Activated T-helper 9 cell treated with anti-CD3 and anti-CD28 coated beads, Interleukin-2, amount 50 U/mL, for 16 hours (primary cell): Measurements from ENCODE around the gene IRF7.

Experiments
- DNase-seq: peaks from one replicate; pipeline ENCODE4 v3.0.0-alpha.2; 2020; ENCODE audit warnings: low read depth

IRF7 gene

DNA sequence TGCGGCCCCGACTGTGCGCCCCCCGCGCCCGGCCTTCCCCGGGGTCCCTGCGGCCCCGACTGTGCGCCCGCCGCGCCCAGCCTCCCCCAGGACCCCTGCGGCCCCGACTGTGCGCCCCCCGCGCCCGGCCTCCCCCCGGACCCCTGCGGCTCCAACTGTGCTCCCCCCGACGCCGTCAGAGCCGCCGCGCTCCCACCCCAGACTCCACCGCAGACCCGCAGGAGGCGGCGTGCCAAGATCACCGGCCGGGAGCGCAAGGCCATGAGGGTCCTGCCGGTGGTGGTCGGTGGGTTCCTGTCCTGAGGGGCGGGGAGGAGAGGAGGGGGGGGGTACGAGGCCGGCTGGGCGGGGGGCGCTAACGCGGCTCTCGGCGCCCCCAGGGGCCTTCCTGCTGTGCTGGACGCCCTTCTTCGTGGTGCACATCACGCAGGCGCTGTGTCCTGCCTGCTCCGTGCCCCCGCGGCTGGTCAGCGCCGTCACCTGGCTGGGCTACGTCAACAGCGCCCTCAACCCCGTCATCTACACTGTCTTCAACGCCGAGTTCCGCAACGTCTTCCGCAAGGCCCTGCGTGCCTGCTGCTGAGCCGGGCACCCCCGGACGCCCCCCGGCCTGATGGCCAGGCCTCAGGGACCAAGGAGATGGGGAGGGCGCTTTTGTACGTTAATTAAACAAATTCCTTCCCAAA is 24.4 kb upstream of the IRF7 start:
- DNase-seq: no peak

DNA sequence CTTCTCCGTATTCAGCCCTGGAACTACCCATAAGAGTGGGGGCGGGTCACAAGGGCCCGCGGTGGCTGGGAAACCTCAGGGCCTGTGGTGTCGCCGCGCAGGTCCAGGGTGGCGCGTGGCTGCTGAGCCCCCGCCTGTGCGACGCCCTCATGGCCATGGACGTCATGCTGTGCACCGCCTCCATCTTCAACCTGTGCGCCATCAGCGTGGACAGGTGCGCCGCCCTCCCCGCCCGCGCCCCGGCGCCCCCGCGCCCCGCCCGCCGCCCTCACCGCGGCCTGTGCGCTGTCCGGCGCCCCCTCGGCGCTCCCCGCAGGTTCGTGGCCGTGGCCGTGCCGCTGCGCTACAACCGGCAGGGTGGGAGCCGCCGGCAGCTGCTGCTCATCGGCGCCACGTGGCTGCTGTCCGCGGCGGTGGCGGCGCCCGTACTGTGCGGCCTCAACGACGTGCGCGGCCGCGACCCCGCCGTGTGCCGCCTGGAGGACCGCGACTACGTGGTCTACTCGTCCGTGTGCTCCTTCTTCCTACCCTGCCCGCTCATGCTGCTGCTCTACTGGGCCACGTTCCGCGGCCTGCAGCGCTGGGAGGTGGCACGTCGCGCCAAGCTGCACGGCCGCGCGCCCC is 23.7 kb upstream of the IRF7 start:
- DNase-seq: no peak

DNA sequence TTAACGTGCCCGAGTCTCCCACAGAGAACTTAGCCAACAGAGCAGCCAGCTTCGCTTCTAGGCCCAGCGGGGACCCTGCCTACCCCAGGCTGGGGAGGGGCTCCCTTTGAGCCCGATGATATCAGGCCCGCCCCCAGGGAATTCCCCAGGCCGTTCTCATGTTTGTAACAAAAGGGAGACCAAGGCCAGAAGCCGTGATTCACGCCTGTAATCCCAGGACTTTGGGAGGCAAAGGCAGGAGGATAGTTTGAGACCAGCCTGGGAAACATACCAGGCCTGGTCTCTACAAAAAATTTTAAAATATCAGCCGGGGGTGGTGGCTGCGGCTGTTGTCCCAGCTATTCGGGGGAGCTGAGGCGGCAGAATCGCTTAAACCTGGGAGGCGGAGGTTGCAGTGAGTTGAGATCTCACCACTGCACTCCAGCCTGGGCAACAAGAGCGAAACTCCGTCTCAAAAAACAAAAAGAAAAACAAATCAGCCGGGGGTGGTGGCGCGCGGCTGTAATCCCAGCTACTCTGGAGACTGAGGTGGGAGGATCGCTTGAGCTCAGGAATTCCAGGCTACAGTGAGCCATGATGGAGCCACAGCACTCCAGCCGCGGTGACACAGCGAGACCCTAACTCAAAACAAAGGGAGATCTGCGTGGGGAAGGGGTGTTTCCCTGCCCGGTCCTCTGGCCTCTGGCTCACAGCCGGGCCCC is 23.0 kb upstream of the IRF7 start:
- no peak for DNase-seq

DNA sequence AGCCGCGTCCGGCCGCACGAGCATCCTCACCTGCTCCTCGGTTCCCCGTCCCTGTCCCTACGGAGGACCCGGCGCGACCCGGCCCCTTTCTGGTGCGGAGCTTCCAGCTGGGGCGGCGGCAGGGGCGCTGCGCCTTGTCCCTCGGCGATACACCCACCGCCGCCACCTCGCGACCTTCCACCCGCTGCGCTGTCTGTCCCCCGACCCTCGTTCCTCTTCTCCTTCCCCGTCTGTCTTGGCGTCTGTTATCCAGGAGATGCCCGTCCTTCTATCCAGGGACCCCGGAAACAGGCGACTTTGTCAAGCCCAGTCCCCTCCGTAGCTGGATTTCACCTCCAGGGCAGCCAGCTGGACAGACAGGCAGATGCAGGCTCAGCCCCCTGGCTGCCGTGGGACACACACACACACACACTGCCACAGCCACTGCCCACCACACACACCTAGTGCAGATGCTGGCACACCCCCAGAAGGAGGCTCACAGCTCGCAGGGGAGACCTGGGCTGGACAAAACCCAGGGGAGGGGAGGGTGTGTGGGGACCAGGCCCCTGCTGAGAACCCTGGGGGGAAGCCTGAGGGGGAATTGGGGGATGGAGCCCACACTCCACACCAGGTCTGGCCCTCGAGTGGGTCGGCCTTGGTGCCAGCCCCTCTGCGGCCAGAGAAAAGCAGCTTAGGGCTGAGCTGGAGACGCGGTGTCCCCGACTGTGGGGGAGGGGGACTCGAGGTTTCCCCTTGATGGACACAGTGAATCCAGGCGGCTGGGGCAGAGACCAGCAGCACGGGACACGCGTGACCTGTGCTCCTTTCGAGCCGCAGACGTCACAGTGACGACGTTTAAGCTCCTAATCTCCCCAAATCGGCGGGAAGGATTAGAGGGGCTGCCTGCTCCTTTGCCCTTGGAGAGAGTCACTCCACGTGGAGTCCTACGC is 22.1 kb upstream of the IRF7 start:
- DNase-seq: no peak

DNA sequence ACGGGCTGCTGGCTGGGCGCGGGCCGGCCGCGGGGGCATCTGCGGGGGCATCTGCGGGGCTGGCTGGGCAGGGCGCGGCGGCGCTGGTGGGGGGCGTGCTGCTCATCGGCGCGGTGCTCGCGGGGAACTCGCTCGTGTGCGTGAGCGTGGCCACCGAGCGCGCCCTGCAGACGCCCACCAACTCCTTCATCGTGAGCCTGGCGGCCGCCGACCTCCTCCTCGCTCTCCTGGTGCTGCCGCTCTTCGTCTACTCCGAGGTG is 21.5 kb upstream of the IRF7 start:
- DNase-seq: no peak

DNA sequence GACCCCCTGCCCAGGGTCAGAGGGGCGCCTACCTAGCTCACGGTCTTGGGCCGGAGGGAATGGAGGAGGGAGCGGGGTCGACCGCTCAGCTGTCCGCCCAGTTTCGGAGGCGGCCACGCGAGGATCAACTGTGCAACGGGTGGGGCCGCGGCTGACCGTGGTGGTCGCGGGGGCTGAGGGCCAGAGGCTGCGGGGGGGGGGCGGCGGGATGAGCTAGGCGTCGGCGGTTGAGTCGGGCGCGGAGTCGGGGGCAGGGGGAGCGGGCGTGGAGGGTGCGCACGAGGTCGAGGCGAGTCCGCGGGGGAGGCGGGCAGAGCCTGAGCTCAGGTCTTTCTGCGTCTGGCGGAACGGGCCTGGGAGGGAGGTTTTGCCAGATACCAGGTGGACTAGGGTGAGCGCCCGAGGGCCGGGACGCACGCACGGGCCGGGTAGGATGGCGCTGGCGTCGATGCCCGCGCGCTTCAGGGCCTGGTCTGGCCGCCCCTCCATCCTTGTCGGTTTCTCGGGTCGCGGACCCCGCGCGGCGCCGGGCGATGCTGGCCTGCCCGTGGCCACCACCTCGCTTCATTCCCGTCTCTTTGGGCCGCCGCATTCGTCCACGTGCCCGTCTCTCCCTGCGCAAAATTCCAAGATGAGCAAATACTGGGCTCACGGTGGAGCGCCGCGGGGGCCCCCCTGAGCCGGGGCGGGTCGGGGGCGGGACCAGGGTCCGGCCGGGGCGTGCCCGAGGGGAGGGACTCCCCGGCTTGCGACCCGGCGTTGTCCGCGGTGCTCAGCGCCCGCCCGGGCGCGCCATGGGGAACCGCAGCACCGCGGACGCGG is 21.0 kb upstream of the IRF7 start, which contains the start of gene DRD4:
Gene DRD4, plus strand, starts transcription at position 759 of the 822 bp plus-strand sequence. Its CDS starts 36 bp downstream, at position 795.
- DNase-seq: no peak

DNA sequence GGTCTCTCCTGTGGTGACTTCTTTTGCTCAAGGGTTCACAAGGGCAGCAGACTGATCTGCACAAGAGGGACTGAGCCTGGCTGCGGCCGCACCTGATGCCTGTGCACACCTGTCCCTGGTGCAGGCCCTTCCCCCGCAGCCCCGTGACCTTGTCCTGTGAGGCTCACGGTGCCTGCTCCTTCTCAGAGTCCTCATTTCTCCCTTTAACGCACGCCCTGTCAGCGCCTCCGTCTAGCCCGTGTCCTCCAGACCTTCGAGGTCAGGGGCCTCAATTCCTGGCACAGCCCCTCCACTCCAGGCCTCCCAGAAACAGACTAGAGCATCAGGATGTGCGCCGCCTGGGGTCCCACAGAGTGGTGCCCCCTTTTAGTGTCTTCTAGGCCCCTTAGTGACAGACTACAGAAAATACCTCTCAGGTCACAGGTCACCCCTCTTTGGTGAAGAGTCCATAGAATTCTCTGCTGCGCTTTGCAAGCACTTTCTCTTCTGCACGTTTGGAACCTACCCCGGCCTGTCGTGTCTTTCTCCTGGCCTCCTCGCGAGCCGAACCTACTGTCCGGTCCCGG is 20.3 kb upstream of the IRF7 start:
- no peak for DNase-seq

DNA sequence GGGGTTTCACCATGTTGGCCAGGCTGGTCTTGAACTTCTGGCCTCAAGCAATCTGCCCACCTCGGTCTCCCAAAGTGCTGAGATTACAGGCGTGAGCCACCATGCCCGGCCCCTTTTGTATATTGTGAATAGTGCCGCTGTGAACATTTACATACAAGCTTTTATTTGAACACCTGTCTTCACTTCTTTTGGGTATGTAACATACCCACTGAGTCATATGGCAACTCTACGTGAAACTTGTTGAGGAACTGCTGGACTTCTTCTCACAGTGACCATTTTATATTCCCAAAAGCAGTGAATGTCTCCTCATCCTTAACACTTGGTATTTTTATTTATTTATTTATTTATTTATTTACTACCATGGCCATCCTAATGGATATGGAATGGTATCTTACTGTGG is 15.1 kb upstream of the IRF7 start:
- no peak for DNase-seq

DNA sequence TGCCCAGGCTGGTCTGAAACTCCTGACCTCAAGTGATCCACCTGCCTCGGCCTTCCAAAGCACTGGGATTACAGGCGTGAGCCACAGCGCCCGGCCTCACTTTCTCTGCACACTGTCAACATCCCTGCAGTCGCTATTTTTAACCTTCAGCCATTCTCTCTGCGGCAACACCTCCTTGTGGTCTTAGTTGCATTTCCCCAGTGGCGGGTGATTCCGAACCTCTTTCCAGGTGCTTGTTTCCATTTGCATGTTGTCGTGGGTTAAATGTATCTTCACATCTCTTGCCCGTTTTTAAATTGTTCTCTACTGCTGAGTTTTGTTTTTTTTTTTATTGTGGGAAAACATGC is 13.5 kb upstream of the IRF7 start:
- DNase-seq: no peak

DNA sequence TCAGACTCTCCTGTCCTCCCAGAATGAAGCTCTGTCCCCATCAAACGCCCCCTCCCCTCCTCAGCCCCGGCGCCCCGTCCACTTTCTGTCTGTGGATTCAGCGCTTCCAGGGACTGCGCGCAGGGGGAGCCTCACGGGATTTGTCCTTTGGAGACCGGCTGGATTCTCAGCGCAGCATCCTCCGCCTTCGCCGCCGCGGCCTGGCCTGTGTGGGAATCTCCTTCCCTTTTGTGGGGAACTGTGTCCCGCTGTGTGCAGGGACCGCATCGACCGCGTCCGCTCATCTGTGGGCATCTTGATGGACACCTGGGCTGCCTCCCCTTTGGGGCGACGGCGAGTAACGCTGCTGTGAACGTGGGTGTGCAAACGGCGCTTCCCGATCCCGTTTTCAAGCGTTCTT is 12.3 kb upstream of the IRF7 start:
- DNase-seq: no peak

DNA sequence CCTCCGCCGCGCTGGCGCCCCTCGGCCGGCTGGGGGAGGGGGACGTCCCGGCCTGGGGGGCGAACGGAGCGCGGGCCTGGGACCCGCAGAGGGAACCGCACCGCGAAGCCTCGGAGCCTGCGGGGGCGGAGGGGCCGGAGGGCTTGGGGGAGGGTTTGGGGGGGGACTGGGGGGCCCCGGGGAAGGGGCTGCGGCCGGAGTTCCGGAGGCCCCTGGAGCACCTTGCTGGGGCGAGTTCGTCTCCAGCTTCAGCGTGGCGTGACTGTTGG is 11.5 kb upstream of the IRF7 start:
- DNase-seq: no peak

DNA sequence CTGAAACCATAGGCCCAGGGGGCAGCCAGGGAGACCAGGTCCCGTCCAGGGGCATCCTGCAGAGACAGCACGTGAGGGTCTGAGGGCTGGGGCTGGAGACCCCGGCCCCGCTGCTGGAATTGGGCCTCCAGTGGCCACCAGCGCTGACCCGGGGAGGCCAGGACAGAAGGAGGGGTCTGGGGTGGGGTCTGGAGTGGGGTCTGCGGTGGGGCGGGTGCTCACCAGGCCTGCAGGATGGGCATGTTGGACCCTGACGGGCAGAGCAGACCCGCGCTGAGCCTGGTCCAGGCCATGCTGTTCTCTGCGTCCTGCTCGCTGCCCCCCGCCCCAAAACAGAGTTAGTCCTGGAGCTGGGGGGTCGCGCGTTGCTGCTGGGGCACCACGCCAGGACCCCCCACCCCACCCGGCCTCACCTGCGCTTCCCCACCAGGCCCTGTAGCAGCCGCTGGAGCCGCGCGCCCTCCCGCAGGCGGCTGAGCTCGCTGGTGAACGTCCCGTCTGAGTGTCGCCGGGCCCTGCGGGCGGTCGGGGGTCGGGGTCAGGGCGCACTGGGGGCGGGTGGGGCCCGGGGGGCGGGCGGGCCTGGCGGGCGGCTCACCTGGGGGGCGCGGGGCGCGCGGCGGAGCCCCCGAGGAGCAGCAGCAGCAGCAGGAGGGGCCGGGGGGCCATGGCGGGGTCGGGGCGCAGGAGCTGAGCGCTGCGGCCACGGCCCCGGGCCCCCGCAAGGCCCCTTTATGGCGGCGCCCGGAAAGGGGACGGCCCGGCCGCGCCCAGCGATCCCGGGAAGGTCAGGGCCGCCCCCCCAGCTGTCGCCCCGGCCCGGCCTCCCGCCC is 10.9 kb upstream of the IRF7 start, which contains the start of gene SCT:
Gene SCT, minus strand, starts transcription at position 707 of the 833 bp plus-strand sequence. Its CDS starts 38 bp downstream, at position 669.
- no peak for DNase-seq

DNA sequence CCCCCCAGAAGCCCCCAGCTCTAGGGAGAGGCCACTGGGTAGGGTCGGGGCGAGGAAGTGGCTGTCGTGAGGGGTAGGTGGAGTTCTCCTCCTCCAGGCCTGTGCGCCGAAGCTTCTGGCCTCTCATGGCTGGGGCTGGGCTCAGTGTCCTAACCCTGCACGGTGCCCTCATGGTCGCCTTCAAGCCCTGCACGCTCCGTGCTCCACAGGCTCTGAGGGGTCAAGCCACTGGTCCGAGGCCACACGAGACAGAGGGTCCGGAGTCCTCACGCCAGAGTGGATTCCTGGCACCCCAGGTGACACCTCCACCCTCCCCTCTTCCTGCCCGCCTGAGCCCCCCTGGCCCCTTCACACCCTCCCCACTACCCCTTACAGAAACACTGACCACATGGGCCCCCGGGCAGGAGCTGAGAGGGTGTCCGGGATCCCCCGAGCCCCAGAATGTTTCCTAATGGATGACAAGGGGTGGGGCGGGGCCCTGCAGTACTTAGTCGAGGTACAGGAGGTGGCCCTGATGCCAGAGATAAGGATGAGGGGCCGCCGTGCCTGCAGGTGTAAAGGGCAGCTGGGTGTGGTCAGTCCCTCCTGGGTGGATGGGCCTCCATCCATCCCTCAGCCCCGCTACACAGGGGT is 10.0 kb upstream of the IRF7 start:
- DNase-seq: no peak

DNA sequence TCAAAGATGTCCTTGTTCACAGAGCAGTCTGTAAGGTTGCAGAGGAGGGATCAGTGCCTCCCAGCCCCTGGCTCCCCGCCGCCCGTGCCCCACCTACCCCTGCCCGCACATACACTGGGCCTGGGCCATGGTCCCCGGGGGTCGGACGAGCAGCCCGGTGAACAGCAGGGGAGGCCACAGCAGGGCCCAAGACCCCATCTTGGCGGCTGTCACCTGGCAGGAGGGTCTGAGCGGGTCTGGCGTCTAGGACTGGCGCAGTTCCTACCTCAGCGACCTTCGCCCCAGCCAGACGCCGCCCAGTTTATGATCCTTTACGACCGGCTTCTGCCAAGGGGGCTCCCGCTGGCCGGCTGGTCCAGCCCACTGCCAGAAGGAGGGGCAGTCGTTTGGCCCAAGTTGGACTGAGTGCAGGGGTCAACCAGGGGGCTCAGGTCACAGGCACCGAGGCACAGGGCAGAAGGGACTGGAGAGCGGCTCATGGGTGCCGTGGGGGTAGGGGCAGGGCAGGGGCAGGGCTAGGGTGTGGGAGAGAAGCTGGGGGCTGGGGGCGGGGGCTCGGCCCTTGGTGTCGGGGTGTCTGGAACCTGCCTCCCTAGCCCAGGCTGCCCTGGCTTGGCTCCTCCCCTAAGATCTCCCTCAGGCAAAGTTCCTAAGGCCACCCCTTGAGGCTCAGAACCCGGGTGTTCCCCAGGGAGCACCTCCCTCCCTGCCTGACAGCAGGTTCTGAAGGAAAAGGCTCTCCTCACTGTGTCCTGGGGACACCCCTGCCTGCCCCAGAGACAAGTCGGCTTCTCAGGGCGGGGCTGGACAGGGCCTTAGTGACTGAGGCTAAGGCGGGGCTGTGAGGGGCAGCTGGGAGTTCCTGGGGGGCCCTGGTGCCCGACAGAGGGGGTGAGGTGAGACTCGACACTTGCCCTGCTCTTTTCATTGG is 9.2 kb upstream of the IRF7 start, which contains the start of gene CDHR5:
Gene CDHR5, minus strand, starts transcription at position 251 of the 931 bp plus-strand sequence. Its CDS starts 53 bp downstream, at position 198.
- no peak for DNase-seq

DNA sequence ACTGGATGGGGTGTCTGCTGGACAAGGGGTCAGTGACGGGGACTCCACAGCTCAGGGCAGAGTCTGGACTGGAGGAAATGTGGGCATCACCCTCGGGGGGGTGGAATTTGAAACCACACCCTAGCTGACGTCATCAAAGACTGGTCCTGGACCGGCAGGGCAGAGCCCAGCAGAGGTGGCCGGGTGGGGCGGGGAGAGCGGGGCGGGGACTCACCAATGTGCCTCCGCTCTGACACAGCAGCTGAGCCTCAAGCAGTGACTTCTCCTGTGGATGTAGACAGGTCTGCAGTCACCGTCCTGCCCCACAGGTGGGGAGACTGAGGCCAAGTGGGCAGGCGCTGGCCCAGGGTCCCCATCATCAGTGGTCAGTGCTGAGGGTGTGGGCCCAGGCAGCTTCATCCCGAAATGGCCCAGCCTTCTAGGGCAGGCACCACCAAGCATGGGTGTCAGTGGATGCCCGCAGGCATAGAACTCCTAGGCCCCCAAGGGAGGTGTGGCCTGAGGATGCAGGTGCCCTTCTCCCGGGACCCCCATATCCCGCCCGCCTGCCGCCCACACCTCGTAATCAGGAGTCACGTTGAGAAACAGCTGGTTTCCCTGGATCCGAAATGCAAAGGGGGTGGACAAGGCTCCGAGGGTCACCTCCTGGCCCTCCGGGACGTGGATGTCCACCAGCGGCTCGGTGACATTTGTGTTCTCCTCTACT is 8.4 kb upstream of the IRF7 start:
- DNase-seq: no peak

DNA sequence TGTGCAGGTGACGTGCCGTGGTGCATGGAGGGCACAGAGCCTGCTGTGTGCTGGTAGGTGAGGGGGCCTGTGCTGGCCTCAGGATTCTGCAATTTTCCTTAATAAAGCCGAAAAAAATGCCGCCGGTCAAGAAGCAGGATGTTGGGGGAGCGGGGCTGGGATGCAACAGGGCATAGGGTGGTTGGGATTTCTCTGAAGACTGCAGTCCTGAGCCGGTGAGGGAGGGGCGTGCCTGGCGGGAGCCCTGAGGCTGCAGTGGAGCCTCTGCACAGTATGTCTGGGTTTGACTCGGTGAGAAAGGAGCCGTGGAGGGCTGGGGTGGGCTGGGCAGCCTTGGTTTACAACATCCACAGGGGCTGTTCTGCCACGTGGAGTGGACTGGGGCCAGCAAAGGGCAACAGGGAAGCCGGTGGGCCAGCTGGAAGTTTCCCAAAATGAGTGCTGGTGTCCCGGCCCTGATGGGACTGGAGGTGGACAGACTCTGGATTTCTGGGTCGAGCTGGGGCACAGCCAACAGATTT is 7.7 kb upstream of the IRF7 start:
- no peak for DNase-seq

DNA sequence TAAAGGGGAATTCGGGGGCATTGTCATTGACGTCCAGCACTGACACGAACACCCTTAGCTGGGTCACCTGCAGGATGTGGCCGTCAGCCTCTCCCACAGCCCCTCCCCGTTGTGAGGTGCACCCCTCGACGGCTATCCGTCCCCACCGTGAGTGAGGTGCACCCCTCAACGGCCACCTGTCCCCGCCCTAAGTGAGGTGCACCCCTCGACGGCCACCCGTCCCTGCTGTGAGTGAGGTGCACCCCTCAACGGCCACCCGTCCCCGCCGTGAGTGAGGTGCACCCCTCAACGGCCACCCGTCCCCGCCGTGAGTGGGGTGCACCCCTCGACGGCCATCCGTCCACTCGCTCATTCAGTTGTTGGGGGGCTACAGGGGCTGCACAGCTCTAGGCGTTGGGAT is 6.1 kb upstream of the IRF7 start:
- DNase-seq: no peak
